Activated CD8-positive, alpha-beta T cell treated with anti-CD3 and anti-CD28 coated beads for 36 hours (primary cell): ENCODE data around the gene ZNF22. TPM values are rescaled to one million over a fixed set of nuclear protein-coding genes. Genes with fewer than 3 reads are reported as not detected.

Experiments used
- ATAC-seq: fragments of 200-7000 bp; cut with Tn5 transposase; one replicate; pipeline ENCODE4 v1.10.0; 2021; ENCODE audit warnings: mild to moderate bottlenecking, moderate library complexity
- CTCF ChIA-PET: fragments of 350-600 bp; sonication (Branson Sonifier 250); formaldehyde crosslinking; loops from one replicate; lab custom pipeline; 2021; ENCODE audit warnings: antibody characterized with exemption; lab: Charles Lee
- POLR2A ChIA-PET: fragments of 350-600 bp; sonication (Branson Sonifier 250); formaldehyde crosslinking; loops from one replicate; lab custom pipeline; 2021; ENCODE audit warnings: antibody characterized with exemption; lab: Charles Lee
- DNase-seq: peaks from one replicate; pipeline ENCODE4 v3.0.0-alpha.2; 2020
- H3K27ac Mint-ChIP-seq: one replicate; pipeline ENCODE4 v1.8.0; 2021; ENCODE audit warnings: mild to moderate bottlenecking, mixed read lengths
- H3K27me3 Mint-ChIP-seq: one replicate; pipeline ENCODE4 v1.8.0; 2021; ENCODE audit warnings: mixed read lengths
- H3K36me3 Mint-ChIP-seq: one replicate; pipeline ENCODE4 v1.8.0; 2021; ENCODE audit warnings: low read depth, mixed read lengths
- H3K4me1 Mint-ChIP-seq: one replicate; pipeline ENCODE4 v1.8.0; 2021; ENCODE audit warnings: low read depth, mixed read lengths
- H3K4me3 Mint-ChIP-seq: one replicate; pipeline ENCODE4 v1.8.0; 2021; ENCODE audit warnings: mild to moderate bottlenecking, moderate library complexity, mixed read lengths
- H3K9me3 Mint-ChIP-seq: one replicate; pipeline ENCODE4 v1.8.0; 2021; ENCODE audit warnings: mixed read lengths
- intact Hi-C: fragments of 100-400 bp; cut with micrococcal nuclease; formaldehyde crosslinking; loops from one replicate; pipeline ENCODE4 v1.10.0; 2022
- total RNA-seq, 2 experiments: library from RNA; stranded (reverse); gene quantifications; one replicate each; pipeline ENCODE4 v1.2.3, GENCODE V29; 2021
- TF ChIP-seq, protein P1 (sequence below): fragments of 200-600 bp; IDR thresholded peaks from one replicate; pipeline ENCODE4 v1.8.0; 2022; ENCODE audit warnings: antibody characterized with exemption, mild to moderate bottlenecking

Gene ZNF22
- total RNA-seq, 2 experiments from 2014 or later: 34.4 to 37.6 TPM

DNA sequence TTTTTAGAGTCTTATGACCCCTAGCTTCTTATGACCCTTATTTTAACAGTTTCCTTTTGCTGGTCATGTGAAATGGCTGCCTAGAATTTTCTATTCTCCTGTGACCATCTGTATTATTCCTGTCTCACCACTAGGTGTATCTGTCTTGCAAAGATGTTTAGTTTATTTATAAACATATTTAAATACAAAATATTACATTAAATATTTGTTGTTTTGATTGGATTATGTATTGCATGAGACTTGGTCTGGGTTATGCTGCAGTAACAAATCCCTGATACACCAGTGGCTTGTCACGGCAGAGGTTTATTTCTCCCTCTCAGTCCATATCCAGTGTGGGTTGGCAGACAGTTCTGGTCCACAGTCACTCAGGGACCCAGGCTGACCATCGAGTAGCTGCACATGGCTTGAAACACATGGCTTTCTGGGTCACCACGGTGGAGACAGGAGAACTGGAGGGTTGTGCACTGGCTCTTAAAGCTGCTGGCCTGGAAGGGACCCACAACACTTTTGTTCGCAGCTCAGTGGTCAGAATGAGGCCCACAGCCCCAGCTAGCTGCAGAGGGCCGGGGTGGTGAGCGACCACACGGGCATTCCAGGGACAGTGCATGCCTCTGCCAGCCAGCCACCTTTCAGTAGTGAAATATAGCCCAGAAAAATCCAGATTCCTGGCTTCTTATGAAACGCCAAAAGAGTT lies 33.8 kb upstream of the ZNF22 start:
- H3K4me3 Mint-ChIP-seq: no peak overlapping the region
- intact Hi-C loops: no loop called here
- DNase-seq (no peak), ATAC-seq (no peak)
- no peak overlapping the region for H3K27ac Mint-ChIP-seq
- H3K4me1 Mint-ChIP-seq: peaks cover 38% of the 10 kb centered on the region
- no peaks in the 10 kb centered on the region for H3K27me3 Mint-ChIP-seq
- TF ChIP-seq, protein P1, sequence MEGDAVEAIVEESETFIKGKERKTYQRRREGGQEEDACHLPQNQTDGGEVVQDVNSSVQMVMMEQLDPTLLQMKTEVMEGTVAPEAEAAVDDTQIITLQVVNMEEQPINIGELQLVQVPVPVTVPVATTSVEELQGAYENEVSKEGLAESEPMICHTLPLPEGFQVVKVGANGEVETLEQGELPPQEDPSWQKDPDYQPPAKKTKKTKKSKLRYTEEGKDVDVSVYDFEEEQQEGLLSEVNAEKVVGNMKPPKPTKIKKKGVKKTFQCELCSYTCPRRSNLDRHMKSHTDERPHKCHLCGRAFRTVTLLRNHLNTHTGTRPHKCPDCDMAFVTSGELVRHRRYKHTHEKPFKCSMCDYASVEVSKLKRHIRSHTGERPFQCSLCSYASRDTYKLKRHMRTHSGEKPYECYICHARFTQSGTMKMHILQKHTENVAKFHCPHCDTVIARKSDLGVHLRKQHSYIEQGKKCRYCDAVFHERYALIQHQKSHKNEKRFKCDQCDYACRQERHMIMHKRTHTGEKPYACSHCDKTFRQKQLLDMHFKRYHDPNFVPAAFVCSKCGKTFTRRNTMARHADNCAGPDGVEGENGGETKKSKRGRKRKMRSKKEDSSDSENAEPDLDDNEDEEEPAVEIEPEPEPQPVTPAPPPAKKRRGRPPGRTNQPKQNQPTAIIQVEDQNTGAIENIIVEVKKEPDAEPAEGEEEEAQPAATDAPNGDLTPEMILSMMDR: peak; percentile 35
- no peaks in the 10 kb centered on the region for H3K9me3 Mint-ChIP-seq
- CTCF ChIA-PET: interaction anchor here (0.9 to 2.5 kb wide), 10 partner anchors 9 to 36 kb away, joined by 3 to 17 read pairs (median 4); no protein-coding TSS in a partner anchor
- H3K36me3 Mint-ChIP-seq: no peaks in the 10 kb centered on the region
- POLR2A ChIA-PET: interaction anchor here (0.6 to 1.8 kb wide), 3 partner anchors 9 to 35 kb away, joined by 4 to 5 read pairs (median 5); no protein-coding TSS in a partner anchor

GRCh38 chr10:44967616-44968015 lies 33.1 kb upstream of the ZNF22 start:
- Mint-ChIP-seq H3K27me3 (no peaks in the 10 kb centered on the region), H3K4me1 (peaks cover 38% of the 10 kb centered on the region), H3K27ac (peak overlapping the region; percentile 39), H3K4me3 (no peak overlapping the region), H3K36me3 (no peaks in the 10 kb centered on the region), H3K9me3 (no peaks in the 10 kb centered on the region)
- intact Hi-C loops: no loop called here
- TF ChIP-seq, protein P1: no peak
- POLR2A ChIA-PET: interaction anchor here (0.6 to 1.8 kb wide), 4 partner anchors 9 to 34 kb away, joined by 3 to 5 read pairs (median 4); no protein-coding TSS in a partner anchor
- ATAC-seq: no peak
- DNase-seq: no peak
- CTCF ChIA-PET: interaction anchor here (0.7 to 2.9 kb wide), 9 partner anchors 8 to 35 kb away, joined by 3 to 17 read pairs (median 9); partner anchors contain the start of genes DEPP1 and RASSF4

DNA sequence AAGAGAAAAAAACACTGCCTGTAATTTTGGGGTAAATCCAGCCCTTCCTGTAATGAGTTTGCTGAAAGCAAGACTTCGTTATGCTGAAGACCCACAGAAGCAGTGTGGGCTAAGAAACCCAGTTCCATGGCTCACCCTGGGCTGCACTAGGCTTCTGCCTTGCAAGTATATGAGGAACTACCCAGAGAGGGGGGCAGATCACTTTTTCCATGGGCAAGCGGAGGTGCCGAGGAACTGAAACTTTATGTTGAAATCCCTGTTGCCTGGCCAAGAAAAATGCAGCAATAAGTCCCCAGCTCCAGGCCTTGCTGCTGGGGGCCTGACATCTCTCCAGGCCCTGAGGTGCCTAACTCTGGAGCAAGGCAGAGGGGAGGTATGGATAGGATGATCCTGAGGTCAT lies 32.6 kb upstream of the ZNF22 start:
- ChIA-PET POLR2A (interaction anchor here (0.6 to 1.8 kb wide), 4 partner anchors 10 to 32 kb away, joined by 3 to 5 read pairs (median 4); no protein-coding TSS in a partner anchor), CTCF (interaction anchor here (0.7 to 2.9 kb wide), 8 partner anchors 8 to 35 kb away, joined by 3 to 10 read pairs (median 6); partner anchors contain the start of genes DEPP1 and RASSF4)
- ATAC-seq: peak; percentile 42

GRCh38 chr10:44968500-44969400 lies 32.0 kb upstream of the ZNF22 start:
- intact Hi-C loops: no loop called here
- Mint-ChIP-seq H3K27ac (peak overlapping the region; percentile 39), H3K27me3 (no peaks in the 10 kb centered on the region), H3K4me1 (peaks cover 43% of the 10 kb centered on the region), H3K9me3 (no peaks in the 10 kb centered on the region), H3K36me3 (no peaks in the 10 kb centered on the region), H3K4me3 (peak overlapping the region; percentile 14)
- CTCF ChIA-PET: interaction anchor here (0.7 to 2.9 kb wide), 4 partner anchors 10 to 36 kb away, joined by 3 to 10 read pairs (median 6); partner anchors contain the start of gene RASSF4
- POLR2A ChIA-PET: interaction anchor here (0.6 to 1.8 kb wide), 4 partner anchors 10 to 32 kb away, joined by 3 to 5 read pairs (median 4); no protein-coding TSS in a partner anchor
- TF ChIP-seq, protein P1: no peak
- DNase-seq: peak; percentile 71
- peak; percentile 77 for ATAC-seq

More for the DNA sequence above, 32.6 kb upstream of the ZNF22 start:
- DNase-seq: peak; percentile 43
- intact Hi-C loops: no loop called here
- Mint-ChIP-seq H3K4me3 (no peak overlapping the region), H3K9me3 (no peaks in the 10 kb centered on the region), H3K27me3 (no peaks in the 10 kb centered on the region), H3K36me3 (no peaks in the 10 kb centered on the region), H3K27ac (peak overlapping the region; percentile 39), H3K4me1 (peaks cover 38% of the 10 kb centered on the region)
- TF ChIP-seq, protein P1: no peak
